Activated naive CD4-positive, alpha-beta T cell treated with anti-CD3 and anti-CD28 coated beads, Interleukin-2, amount 50 U/mL, for 24 hours (primary cell): Measurements from ENCODE around the gene PER2.
"Not testable (repeated sequence)": the region's sequence is repeated elsewhere in the genome, so short reads cannot be mapped to it uniquely, and the experiment has no call there.

Source experiments
- H3K27ac Mint-ChIP-seq: one replicate; pipeline ENCODE4 v1.8.0; 2021; ENCODE audit warnings: mild to moderate bottlenecking, mixed read lengths
- H3K27me3 Mint-ChIP-seq: one replicate; pipeline ENCODE4 v1.8.0; 2021; ENCODE audit warnings: mixed read lengths
- H3K36me3 Mint-ChIP-seq: one replicate; pipeline ENCODE4 v1.8.0; 2021; ENCODE audit warnings: mixed read lengths
- H3K4me1 Mint-ChIP-seq: one replicate; pipeline ENCODE4 v1.8.0; 2021; ENCODE audit warnings: mixed read lengths
- H3K4me3 Mint-ChIP-seq: one replicate; pipeline ENCODE4 v1.8.0; 2021; ENCODE audit warnings: mild to moderate bottlenecking, mixed read lengths
- H3K9me3 Mint-ChIP-seq: one replicate; pipeline ENCODE4 v1.8.0; 2021; ENCODE audit warnings: mixed read lengths

Gene PER2

DNA sequence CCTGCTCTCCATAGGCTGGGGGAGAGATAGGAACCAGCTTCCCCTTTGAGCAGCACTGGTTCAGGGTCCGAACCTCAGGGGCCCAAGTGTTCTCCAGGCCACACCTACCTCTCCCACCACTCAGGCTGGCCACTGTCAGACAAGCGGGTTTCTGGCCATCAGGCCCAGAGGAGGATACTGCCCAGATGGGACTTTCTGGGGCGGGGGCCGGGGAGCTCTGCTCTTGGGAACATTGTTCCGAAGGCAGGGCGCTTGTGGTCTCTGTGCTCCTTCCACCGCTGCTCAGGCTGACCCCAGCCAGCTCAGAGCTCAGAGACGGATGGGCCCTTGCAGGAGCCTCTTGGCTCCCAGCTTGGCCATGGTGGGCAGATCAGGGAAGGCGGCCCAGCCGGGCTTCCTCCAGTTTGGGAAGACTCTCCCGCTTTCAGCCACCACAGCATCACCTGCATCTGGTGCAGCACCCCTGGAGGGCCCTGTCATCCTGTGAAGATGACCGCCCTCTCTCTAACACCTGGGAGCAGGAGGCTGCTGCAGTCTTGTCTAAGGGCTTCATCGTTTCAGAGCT, 26.7 kb upstream of the PER2 start:
- peaks cover 4% of the 10 kb centered on the region for H3K27me3 Mint-ChIP-seq
- no peaks in the 10 kb centered on the region for H3K4me1 Mint-ChIP-seq
- no peaks in the 10 kb centered on the region for H3K9me3 Mint-ChIP-seq
- H3K4me3 Mint-ChIP-seq: no peak overlapping the region
- no peak overlapping the region for H3K27ac Mint-ChIP-seq
- H3K36me3 Mint-ChIP-seq: no peaks in the 10 kb centered on the region

DNA sequence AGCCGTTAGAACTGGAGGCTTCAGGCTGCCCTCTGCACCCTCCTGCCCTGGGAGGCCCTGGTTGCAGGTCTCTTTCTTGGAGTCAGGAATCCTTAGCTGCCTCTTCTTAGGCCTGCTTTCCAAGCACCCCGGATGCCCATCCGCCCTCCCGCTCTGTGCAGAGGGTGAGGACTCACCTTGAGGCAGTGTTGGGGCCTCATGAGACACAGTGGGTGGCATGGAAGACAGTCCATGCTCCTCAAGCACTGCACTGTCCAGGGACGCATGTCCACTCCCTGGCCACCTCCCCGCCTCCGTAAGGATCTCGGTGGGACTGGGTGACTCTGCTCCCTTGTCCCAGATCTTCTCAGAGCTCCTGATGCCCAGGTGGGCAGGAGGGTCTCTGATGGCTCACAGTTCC, 26.2 kb upstream of the PER2 start:
- Mint-ChIP-seq H3K4me3 (no peak overlapping the region), H3K36me3 (no peaks in the 10 kb centered on the region), H3K27ac (peak overlapping the region; percentile 41), H3K4me1 (no peaks in the 10 kb centered on the region), H3K27me3 (peaks cover 4% of the 10 kb centered on the region), H3K9me3 (no peaks in the 10 kb centered on the region)

DNA sequence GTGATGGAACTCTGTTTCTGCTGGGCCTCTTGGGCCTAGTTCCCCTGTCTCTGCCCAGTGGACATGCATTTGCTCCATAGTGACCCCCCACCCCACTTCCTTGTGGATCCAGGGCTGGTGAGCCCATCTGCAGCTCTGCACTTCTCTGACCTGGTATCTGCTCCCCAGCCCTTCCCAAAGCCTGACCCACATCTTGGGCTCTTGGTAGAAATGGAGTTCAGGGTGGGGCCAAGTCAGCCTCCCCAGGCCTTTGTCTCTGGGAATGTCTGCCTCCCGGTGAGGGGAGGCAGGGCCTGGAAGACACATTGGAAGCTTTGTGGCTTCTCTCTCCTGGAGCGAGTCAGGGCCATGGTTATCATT, 25.6 kb upstream of the PER2 start:
- Mint-ChIP-seq H3K36me3 (no peaks in the 10 kb centered on the region), H3K9me3 (no peaks in the 10 kb centered on the region), H3K4me1 (no peaks in the 10 kb centered on the region), H3K27ac (no peak overlapping the region), H3K27me3 (peaks cover 4% of the 10 kb centered on the region), H3K4me3 (no peak overlapping the region)

GRCh38 chr2:238313289-238313990, 25.0 kb upstream of the PER2 start:
- H3K27ac Mint-ChIP-seq: no peak overlapping the region
- no peaks in the 10 kb centered on the region for H3K4me1 Mint-ChIP-seq
- H3K36me3 Mint-ChIP-seq: no peaks in the 10 kb centered on the region
- H3K4me3 Mint-ChIP-seq: no peak overlapping the region
- no peaks in the 10 kb centered on the region for H3K9me3 Mint-ChIP-seq
- peaks cover 4% of the 10 kb centered on the region for H3K27me3 Mint-ChIP-seq

- H3K27me3 Mint-ChIP-seq, H3K36me3 Mint-ChIP-seq, H3K9me3 Mint-ChIP-seq, H3K4me3 Mint-ChIP-seq, H3K27ac Mint-ChIP-seq, H3K4me1 Mint-ChIP-seq: not testable (repeated sequence)
Measured at GRCh38 chr2:238310721-238311120, 22.3 kb upstream of the PER2 start.

GRCh38 chr2:238308177-238308576, 19.8 kb upstream of the PER2 start:
- Mint-ChIP-seq H3K4me1 (no peaks in the 10 kb centered on the region), H3K9me3 (no peaks in the 10 kb centered on the region), H3K27me3 (no peaks in the 10 kb centered on the region), H3K27ac (no peak overlapping the region), H3K4me3 (no peak overlapping the region), H3K36me3 (no peaks in the 10 kb centered on the region)

DNA sequence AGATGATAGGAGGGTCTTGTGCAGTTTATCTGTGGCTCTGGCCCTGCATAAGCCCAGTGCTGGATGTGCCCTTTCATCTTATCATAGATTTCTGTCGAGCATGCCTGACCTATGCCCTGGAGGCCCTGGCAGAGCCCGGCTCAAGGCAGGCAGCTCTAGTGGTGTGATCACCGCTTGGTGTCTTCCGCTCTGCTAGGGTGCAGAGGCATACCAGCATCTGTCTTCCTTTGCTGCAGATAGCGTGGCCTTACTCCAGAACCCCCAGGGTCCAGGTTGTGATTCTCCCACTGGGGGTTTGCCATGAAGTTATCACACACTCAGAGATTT, 18.2 kb upstream of the PER2 start:
- no peaks in the 10 kb centered on the region for H3K9me3 Mint-ChIP-seq
- no peak overlapping the region for H3K27ac Mint-ChIP-seq

GRCh38 chr2:238305965-238306671, 17.7 kb upstream of the PER2 start:
- Mint-ChIP-seq H3K36me3 (no peaks in the 10 kb centered on the region), H3K4me3 (no peak overlapping the region), H3K27me3 (no peaks in the 10 kb centered on the region), H3K27ac (no peak overlapping the region), H3K9me3 (no peaks in the 10 kb centered on the region), H3K4me1 (no peaks in the 10 kb centered on the region)

More for the DNA sequence above, 18.2 kb upstream of the PER2 start:
- Mint-ChIP-seq H3K4me3 (no peak overlapping the region), H3K27me3 (no peaks in the 10 kb centered on the region), H3K4me1 (no peaks in the 10 kb centered on the region), H3K36me3 (no peaks in the 10 kb centered on the region)

- Mint-ChIP-seq H3K36me3 (no peaks in the 10 kb centered on the region), H3K27me3 (no peaks in the 10 kb centered on the region), H3K27ac (no peak overlapping the region), H3K9me3 (no peaks in the 10 kb centered on the region), H3K4me1 (no peaks in the 10 kb centered on the region), H3K4me3 (no peak overlapping the region)
Measured at GRCh38 chr2:238305092-238305862, 16.9 kb upstream of the PER2 start.

- no peaks in the 10 kb centered on the region for H3K4me1 Mint-ChIP-seq
- H3K36me3 Mint-ChIP-seq: no peaks in the 10 kb centered on the region
- no peaks in the 10 kb centered on the region for H3K9me3 Mint-ChIP-seq
- H3K27ac Mint-ChIP-seq: no peak overlapping the region
- H3K4me3 Mint-ChIP-seq: no peak overlapping the region
- H3K27me3 Mint-ChIP-seq: no peaks in the 10 kb centered on the region
Measured at GRCh38 chr2:238304116-238304515, 15.7 kb upstream of the PER2 start.

DNA sequence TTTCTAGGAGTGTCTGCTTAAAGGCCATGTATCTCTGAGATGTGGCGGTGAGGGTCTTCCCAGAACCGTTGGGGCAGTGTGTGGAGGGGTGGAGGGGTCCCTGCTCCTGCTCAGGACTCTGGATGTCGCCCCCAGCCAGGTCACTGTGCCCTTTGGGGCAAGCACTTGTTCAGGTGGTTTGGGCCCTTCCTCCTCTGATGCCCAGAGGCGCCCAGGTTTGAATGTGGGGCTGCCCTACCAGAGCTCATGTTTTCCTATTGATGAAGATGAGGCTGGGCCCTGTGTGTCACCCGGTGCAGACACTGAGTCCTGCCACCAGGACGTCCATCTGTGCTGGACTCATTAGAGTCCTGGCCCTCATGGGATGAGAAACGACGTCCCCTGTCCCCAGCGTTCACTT, 14.3 kb upstream of the PER2 start:
- Mint-ChIP-seq H3K4me3 (no peak overlapping the region), H3K27ac (peak overlapping the region; percentile 55), H3K36me3 (no peaks in the 10 kb centered on the region), H3K4me1 (no peaks in the 10 kb centered on the region), H3K27me3 (no peaks in the 10 kb centered on the region), H3K9me3 (no peaks in the 10 kb centered on the region)

DNA sequence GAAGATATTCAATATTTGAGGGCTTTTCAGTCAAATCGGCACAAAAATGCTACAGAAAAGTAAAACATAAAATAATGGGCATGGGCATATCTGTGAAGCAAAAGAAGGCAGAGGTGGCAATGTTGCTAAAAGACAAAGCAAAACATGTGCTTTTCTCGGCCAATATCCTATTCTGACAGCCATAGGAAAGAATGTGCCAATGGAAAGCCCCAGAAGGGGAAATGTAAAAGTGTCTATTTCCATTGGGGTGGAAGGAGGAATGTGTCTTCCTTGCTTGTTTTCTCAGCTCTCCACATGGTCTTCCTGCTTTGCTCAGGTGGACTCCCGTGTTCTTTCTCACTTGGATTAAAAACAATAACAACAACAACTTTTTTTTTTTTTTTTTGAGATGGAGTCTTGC, 13.7 kb upstream of the PER2 start:
- H3K4me3 Mint-ChIP-seq: no peak overlapping the region
- H3K27ac Mint-ChIP-seq: no peak overlapping the region
- H3K36me3 Mint-ChIP-seq: no peaks in the 10 kb centered on the region
- no peaks in the 10 kb centered on the region for H3K4me1 Mint-ChIP-seq
- no peaks in the 10 kb centered on the region for H3K27me3 Mint-ChIP-seq
- no peaks in the 10 kb centered on the region for H3K9me3 Mint-ChIP-seq

- H3K4me3 Mint-ChIP-seq: no peak overlapping the region
- no peaks in the 10 kb centered on the region for H3K36me3 Mint-ChIP-seq
- no peaks in the 10 kb centered on the region for H3K27me3 Mint-ChIP-seq
- H3K27ac Mint-ChIP-seq: no peak overlapping the region
- no peaks in the 10 kb centered on the region for H3K4me1 Mint-ChIP-seq
- H3K9me3 Mint-ChIP-seq: no peaks in the 10 kb centered on the region
Measured at GRCh38 chr2:238299803-238300202, 11.4 kb upstream of the PER2 start.

GRCh38 chr2:238296638-238297457, 8.4 kb upstream of the PER2 start:
- no peaks in the 10 kb centered on the region for H3K36me3 Mint-ChIP-seq
- no peak overlapping the region for H3K27ac Mint-ChIP-seq
- no peak overlapping the region for H3K4me3 Mint-ChIP-seq
- no peaks in the 10 kb centered on the region for H3K4me1 Mint-ChIP-seq
- no peaks in the 10 kb centered on the region for H3K9me3 Mint-ChIP-seq
- H3K27me3 Mint-ChIP-seq: no peaks in the 10 kb centered on the region
